SK-N-MC (cell line): ENCODE data around the gene KCNC4.

Experiments
- DNase-seq: peaks from one replicate; pipeline ENCODE4 v3.0.0-alpha.2; 2011; ENCODE audit warnings: low read depth, low spot score
- H3K27ac ChIP-seq: fragments of 200-600 bp; sonication (generic); 2 replicates; pipeline ENCODE4 v1.5.1; 2016; ENCODE audit warnings: mixed run types
- H3K36me3 ChIP-seq: fragments of 200-600 bp; sonication (generic); 2 replicates; pipeline ENCODE4 v1.6.1; 2017; ENCODE audit warnings: antibody characterized with exemption, low read length, mixed read lengths; ENCODE audit not compliant: insufficient read depth
- H3K4me3 ChIP-seq: fragments of 200-600 bp; sonication (generic); 2 replicates; pipeline ENCODE4 v1.5.1; 2016
- H3K9ac ChIP-seq: fragments of 200-600 bp; sonication (generic); 2 replicates; pipeline ENCODE4 v1.8.0; 2017; ENCODE audit warnings: mixed run types, mixed read lengths; ENCODE audit not compliant: insufficient read length
- H3K9me3 ChIP-seq: fragments of 200-600 bp; sonication (generic); 2 replicates; pipeline ENCODE4 v1.6.1; 2017; ENCODE audit warnings: low read depth, mild to moderate bottlenecking, antibody characterized with exemption, low read length, moderate library complexity, mixed read lengths
- EZH2 ChIP-seq: fragments of 200-600 bp; sonication (generic); IDR thresholded peaks from one replicate; pipeline ENCODE4 v1.6.1; 2017; ENCODE audit warnings: antibody characterized with exemption
- FOXP2 ChIP-seq: optimal IDR thresholded peaks from 2 replicates; pipeline ENCODE3; 2011; ENCODE audit warnings: mild to moderate bottlenecking, moderate library complexity; ENCODE audit not compliant: insufficient read depth; ENCODE audit errors: extremely low read length, control extremely low read depth
- POLR2AphosphoS5 ChIP-seq: IDR thresholded peaks from 2 replicates; pipeline ENCODE4 v1.6.1; 2012; ENCODE audit warnings: mild to moderate bottlenecking, low read depth, low read length, borderline replicate concordance

Gene KCNC4

GRCh38 chr1:110196917-110197765 is 13.0 kb upstream of the KCNC4 start:
- no peaks in the 10 kb centered on the region for H3K36me3 ChIP-seq
- no peak for TF ChIP-seq FOXP2
- TF ChIP-seq POLR2AphosphoS5, result no peak
- TF ChIP-seq EZH2, result no peak
- no peak overlapping the region for H3K4me3 ChIP-seq
- no peak overlapping the region for H3K27ac ChIP-seq
- no peak overlapping the region for H3K9ac ChIP-seq
- DNase-seq, result no peak
- H3K9me3 ChIP-seq, result no peaks in the 10 kb centered on the region

GRCh38 chr1:110197905-110198629 is 12.0 kb upstream of the KCNC4 start:
- no peaks in the 10 kb centered on the region for H3K9me3 ChIP-seq
- H3K9ac ChIP-seq, result no peak overlapping the region
- H3K27ac ChIP-seq, result no peak overlapping the region
- no peak overlapping the region for H3K4me3 ChIP-seq
- no peak for TF ChIP-seq EZH2
- TF ChIP-seq FOXP2, result no peak
- no peak for TF ChIP-seq POLR2AphosphoS5
- H3K36me3 ChIP-seq, result no peaks in the 10 kb centered on the region
- no peak for DNase-seq

- DNase-seq, result no peak
These were observed 11.4 kb upstream of the KCNC4 start for GRCh38 chr1:110198746-110199145.

GRCh38 chr1:110200190-110200589 is 9.9 kb upstream of the KCNC4 start:
- no peak overlapping the region for H3K27ac ChIP-seq
- no peak for DNase-seq
- no peaks in the 10 kb centered on the region for H3K36me3 ChIP-seq
- no peak overlapping the region for H3K9ac ChIP-seq
- TF ChIP-seq EZH2 (no peak), POLR2AphosphoS5 (no peak), FOXP2 (no peak)
- no peak overlapping the region for H3K4me3 ChIP-seq
- H3K9me3 ChIP-seq, result no peaks in the 10 kb centered on the region

More at GRCh38 chr1:110198746-110199145, 11.4 kb upstream of the KCNC4 start:
- no peak overlapping the region for H3K9ac ChIP-seq
- no peak for TF ChIP-seq EZH2
- TF ChIP-seq POLR2AphosphoS5, result no peak
- TF ChIP-seq FOXP2, result no peak
- no peak overlapping the region for H3K27ac ChIP-seq
- H3K36me3 ChIP-seq, result no peaks in the 10 kb centered on the region
- H3K4me3 ChIP-seq, result no peak overlapping the region
- H3K9me3 ChIP-seq, result no peaks in the 10 kb centered on the region

- H3K9me3 ChIP-seq, result no peaks in the 10 kb centered on the region
- no peak for TF ChIP-seq EZH2
- no peak for TF ChIP-seq FOXP2
- no peak for TF ChIP-seq POLR2AphosphoS5
- DNase-seq, result no peak
- no peak overlapping the region for H3K4me3 ChIP-seq
- H3K36me3 ChIP-seq, result no peaks in the 10 kb centered on the region
- no peak overlapping the region for H3K27ac ChIP-seq
- no peak overlapping the region for H3K9ac ChIP-seq
These were observed 9.4 kb upstream of the KCNC4 start for GRCh38 chr1:110200666-110201065.

- no peak for DNase-seq
- no peak for TF ChIP-seq POLR2AphosphoS5
- no peak for TF ChIP-seq FOXP2
- TF ChIP-seq EZH2, result no peak
These were observed 8.8 kb upstream of the KCNC4 start for GRCh38 chr1:110201157-110201825.

GRCh38 chr1:110203021-110203661 is 7.0 kb upstream of the KCNC4 start:
- TF ChIP-seq EZH2, result no peak
- TF ChIP-seq POLR2AphosphoS5, result no peak
- no peak for TF ChIP-seq FOXP2
- Histone ChIP-seq H3K9ac (peak overlapping the region; percentile 41), H3K4me3 (no peak overlapping the region), H3K9me3 (no peaks in the 10 kb centered on the region), H3K27ac (no peak overlapping the region), H3K36me3 (no peaks in the 10 kb centered on the region)
- peak; percentile 20 for DNase-seq

More at GRCh38 chr1:110201157-110201825, 8.8 kb upstream of the KCNC4 start:
- no peaks in the 10 kb centered on the region for H3K36me3 ChIP-seq
- no peaks in the 10 kb centered on the region for H3K9me3 ChIP-seq
- H3K27ac ChIP-seq, result no peak overlapping the region
- no peak overlapping the region for H3K4me3 ChIP-seq
- H3K9ac ChIP-seq, result no peak overlapping the region

GRCh38 chr1:110205156-110205555 is 5.0 kb upstream of the KCNC4 start:
- Histone ChIP-seq H3K4me3 (no peak overlapping the region), H3K9ac (no peak overlapping the region), H3K9me3 (no peaks in the 10 kb centered on the region), H3K27ac (no peak overlapping the region), H3K36me3 (no peaks in the 10 kb centered on the region)
- no peak for DNase-seq
- TF ChIP-seq FOXP2, result no peak
- no peak for TF ChIP-seq POLR2AphosphoS5
- no peak for TF ChIP-seq EZH2
